Tibial nerve (tissue), 4 donors: ENCODE results near the gene LRRC74B. TPM values are rescaled to one million over a fixed set of nuclear protein-coding genes. Genes with fewer than 3 reads are reported as not detected.

Experiments
- DNase-seq, 2 donors: peaks; one replicate each; pipeline ENCODE4 v3.0.0-alpha.2; 2019; ENCODE audit warnings: low spot score in 2 of 2
- H3K27ac ChIP-seq, 4 donors: fragments of 200-600 bp; sonication (generic) in 3 of 4; one replicate each; pipeline ENCODE4 v1.5.1; 2017 to 2019; ENCODE audit warnings: mild to moderate bottlenecking in 1 of 4
- H3K27me3 ChIP-seq, 2 donors: fragments of 200-600 bp; sonication (generic) in 1 of 2; one replicate each; pipeline versions ENCODE4 v1.5.1 to v1.6.0; 2017 to 2019
- H3K36me3 ChIP-seq, 3 donors: fragments of 200-600 bp; sonication (generic); one replicate each; pipeline ENCODE4 v1.5.1; 2018 to 2019
- H3K4me1 ChIP-seq, 4 donors: fragments of 200-600 bp; sonication (generic) in 3 of 4; one replicate each; pipeline ENCODE4 v1.5.1; 2017 to 2019
- H3K4me3 ChIP-seq, 4 donors: fragments of 200-600 bp; sonication (generic) in 3 of 4; one replicate each; pipeline ENCODE4 v1.5.1; 2017 to 2019; ENCODE audit warnings: mild to moderate bottlenecking in 1 of 4, moderate library complexity in 1 of 4
- H3K9me3 ChIP-seq, 4 donors: fragments of 200-600 bp; sonication (generic) in 3 of 4; one replicate each; pipeline ENCODE4 v1.5.1; 2017 to 2019
- CTCF ChIP-seq, 5 experiments: fragments of 200-600 bp in 3 of 5; fragments of 450-650 bp in 2 of 5; sonication (generic) in 3 of 5; IDR thresholded peaks; one replicate each; pipeline ENCODE4 v1.5.1; 2016 to 2019; ENCODE audit warnings: antibody characterized with exemption in 5 of 5, mild to moderate bottlenecking in 3 of 5, moderate library complexity in 2 of 5
- EP300 ChIP-seq, 2 donors: sonication (generic); formaldehyde crosslinking; IDR thresholded peaks; one replicate each; pipeline ENCODE4 v1.6.1; 2017; ENCODE audit warnings: antibody characterized with exemption in 2 of 2, mild to moderate bottlenecking in 1 of 2
- POLR2A ChIP-seq, 2 donors: fragments of 450-650 bp; IDR thresholded peaks; one replicate each; pipeline ENCODE4 v1.6.1; 2017; ENCODE audit warnings: antibody characterized with exemption in 2 of 2, mild to moderate bottlenecking in 2 of 2, moderate library complexity in 2 of 2
- WGBS, 2 donors: methylation state at CpG; one replicate each; pipeline ENCODE4 v1.1.5; 2018; 5-methylcytosine and 5-hydroxymethylcytosine counted together
- total RNA-seq, 4 donors: library from RNA; depleted of rRNA; stranded (reverse); fragments of >200 nt; gene quantifications; one replicate each; pipeline ENCODE4 v1.1.0, GENCODE V29; 2016

Gene LRRC74B
- total RNA-seq, 4 donors from 2014 or later = 0.39 TPM; not detected in 3

- H3K9me3 ChIP-seq = no peaks in the 10 kb centered on the region
Observed at GRCh38 chr22:21073023-21073422, 27.3 kb downstream of the LRRC74B start.

DNA sequence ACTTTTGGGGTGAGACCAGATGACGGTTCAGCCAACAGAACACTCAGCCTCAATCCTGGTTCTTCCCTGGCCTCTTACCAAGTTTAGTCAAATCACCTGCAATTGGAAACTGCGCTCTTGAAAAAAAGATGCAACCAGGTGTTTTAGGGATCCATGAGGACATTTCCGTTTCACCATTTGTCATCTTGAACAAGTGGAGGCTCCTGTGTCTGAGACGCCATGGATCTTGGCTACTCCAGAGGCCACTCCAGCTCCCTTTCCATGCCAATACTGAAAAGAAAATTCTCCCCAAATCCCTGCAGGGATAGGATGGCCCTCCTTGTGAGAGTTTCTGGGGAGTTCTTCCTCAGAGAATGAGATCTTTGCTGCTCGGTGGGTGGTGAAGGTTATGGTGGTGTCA lies 27.7 kb downstream of the LRRC74B start:
- WGBS, 2 donors = 91 to 94% methylated on average over 5 of the region's 5 CpGs
- no peak overlapping the region for H3K4me3 ChIP-seq
- TF ChIP-seq POLR2A (IDR thresholded peaks at IDR 0.05) (no peak), EP300 (IDR thresholded peaks at IDR 0.05) (no peak), CTCF (IDR thresholded peaks at IDR 0.05) (no peak)
- H3K27ac ChIP-seq = no peak overlapping the region
- H3K36me3 ChIP-seq = no peaks in the 10 kb centered on the region
- DNase-seq = no peak
- no peaks in the 10 kb centered on the region for H3K9me3 ChIP-seq
- H3K27me3 ChIP-seq = no peaks in the 10 kb centered on the region
- no peaks in the 10 kb centered on the region for H3K4me1 ChIP-seq

More at GRCh38 chr22:21073023-21073422, 27.3 kb downstream of the LRRC74B start:
- no peaks in the 10 kb centered on the region for H3K36me3 ChIP-seq
- no peaks in the 10 kb centered on the region for H3K27me3 ChIP-seq
- no peaks in the 10 kb centered on the region for H3K4me1 ChIP-seq
- no peak for DNase-seq
- 57 to 71% methylated on average over 3 of the region's 3 CpGs for WGBS, 2 donors
- TF ChIP-seq POLR2A (IDR thresholded peaks at IDR 0.05) (no peak), CTCF (IDR thresholded peaks at IDR 0.05) (no peak), EP300 (IDR thresholded peaks at IDR 0.05) (no peak)
- no peak overlapping the region for H3K4me3 ChIP-seq
- no peak overlapping the region for H3K27ac ChIP-seq

DNA sequence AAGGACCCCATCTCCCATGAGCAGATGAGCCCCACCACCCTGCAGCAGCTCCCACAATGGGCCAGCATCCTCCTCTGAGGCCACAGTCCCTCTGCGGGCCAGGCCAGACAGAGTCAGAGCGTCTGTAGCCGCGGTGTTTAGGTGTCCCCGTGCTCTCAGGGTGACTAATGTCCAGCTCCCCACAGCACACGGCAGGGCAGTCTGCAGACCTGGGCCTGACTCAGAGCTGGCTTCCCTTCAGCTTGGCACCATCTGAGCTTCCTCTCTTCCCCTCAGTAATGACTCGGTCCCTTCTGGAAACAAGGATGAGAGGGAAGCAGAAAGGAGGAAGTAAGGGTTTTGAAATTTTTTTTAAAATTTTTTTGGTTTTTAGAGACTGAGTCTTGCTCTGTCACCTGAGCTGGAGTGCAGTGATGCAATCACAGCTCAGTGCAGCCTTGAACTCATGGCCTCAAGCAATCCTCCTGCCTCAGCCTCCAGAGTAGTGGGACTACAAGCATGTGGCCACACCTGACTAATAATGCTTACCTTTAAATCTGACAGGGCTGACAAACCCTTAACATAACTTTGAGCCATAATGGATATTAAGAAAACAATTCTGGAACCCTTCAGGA lies 28.5 kb downstream of the LRRC74B start:
- Histone ChIP-seq H3K4me3 (no peak overlapping the region), H3K4me1 (no peaks in the 10 kb centered on the region), H3K27ac (no peak overlapping the region), H3K9me3 (no peaks in the 10 kb centered on the region), H3K27me3 (no peaks in the 10 kb centered on the region), H3K36me3 (no peaks in the 10 kb centered on the region)
- no peak for DNase-seq
- no peak for TF ChIP-seq EP300 (IDR thresholded peaks at IDR 0.05)
- TF ChIP-seq CTCF (IDR thresholded peaks at IDR 0.05) = no peak
- TF ChIP-seq POLR2A (IDR thresholded peaks at IDR 0.05) = no peak
- 43 to 71% methylated on average over 5 to 7 of the region's 7 CpGs for WGBS, 2 donors

- Histone ChIP-seq H3K36me3 (no peaks in the 10 kb centered on the region), H3K9me3 (no peaks in the 10 kb centered on the region), H3K4me1 (no peaks in the 10 kb centered on the region), H3K27me3 (no peaks in the 10 kb centered on the region), H3K27ac (no peak overlapping the region), H3K4me3 (no peak overlapping the region)
- TF ChIP-seq POLR2A (IDR thresholded peaks at IDR 0.05) = no peak
- no peak for TF ChIP-seq CTCF (IDR thresholded peaks at IDR 0.05)
- no peak for TF ChIP-seq EP300 (IDR thresholded peaks at IDR 0.05)
- 83 to 88% methylated on average over 14 of the region's 14 CpGs for WGBS, 2 donors
- no peak for DNase-seq
Observed at GRCh38 chr22:21075516-21076138, 29.9 kb downstream of the LRRC74B start.

DNA sequence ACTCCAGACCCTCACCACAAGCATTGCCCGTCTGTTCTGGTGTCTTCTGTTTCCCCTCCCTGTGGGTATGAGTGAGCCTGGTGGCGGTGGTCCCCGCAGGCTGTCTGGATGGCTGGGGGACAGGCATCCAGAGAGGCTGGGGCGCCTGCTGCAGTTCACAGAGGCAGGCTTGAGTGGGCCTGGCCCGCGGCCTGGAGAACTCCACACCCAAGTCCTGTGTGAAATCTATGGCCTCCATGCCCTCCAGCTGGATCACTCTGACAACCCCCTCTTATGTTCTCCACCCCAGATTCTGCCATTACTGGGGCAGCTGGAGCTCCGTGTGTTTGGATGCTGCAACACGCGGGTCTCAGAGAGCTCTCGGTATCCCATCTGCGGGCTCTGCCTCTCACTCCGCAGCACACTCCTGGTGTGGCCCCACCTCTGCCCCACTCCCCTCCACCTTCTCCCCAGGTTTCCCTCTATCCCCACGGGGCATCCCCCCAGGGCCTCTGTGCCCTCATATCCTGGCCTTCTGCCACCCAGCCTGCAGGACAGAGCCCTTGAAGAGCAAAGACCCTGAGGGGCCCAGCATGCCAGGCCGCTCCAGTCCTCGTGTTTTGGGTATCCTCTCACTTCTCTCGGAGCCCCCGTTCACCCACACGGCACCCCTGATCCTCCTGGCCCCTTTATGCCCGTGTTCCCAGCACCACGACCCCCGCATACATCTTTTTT lies 31.3 kb downstream of the LRRC74B start:
- H3K4me1 ChIP-seq = no peaks in the 10 kb centered on the region
- H3K27me3 ChIP-seq = no peaks in the 10 kb centered on the region
- WGBS, 2 donors = 76 to 81% methylated on average over 19 of the region's 21 CpGs
- H3K9me3 ChIP-seq = no peaks in the 10 kb centered on the region
- H3K27ac ChIP-seq = no peak overlapping the region
- H3K36me3 ChIP-seq = no peaks in the 10 kb centered on the region
- no peak overlapping the region for H3K4me3 ChIP-seq
- TF ChIP-seq EP300 (IDR thresholded peaks at IDR 0.05) = no peak
- no peak for TF ChIP-seq POLR2A (IDR thresholded peaks at IDR 0.05)
- TF ChIP-seq CTCF (IDR thresholded peaks at IDR 0.05) = no peak
- DNase-seq = no peak
